ENCODE data around the gene SORL1.
A peak's percentile ranks its signal among the peaks of the same experiment; 100 is the strongest.

The SORL1 gene

DNA sequence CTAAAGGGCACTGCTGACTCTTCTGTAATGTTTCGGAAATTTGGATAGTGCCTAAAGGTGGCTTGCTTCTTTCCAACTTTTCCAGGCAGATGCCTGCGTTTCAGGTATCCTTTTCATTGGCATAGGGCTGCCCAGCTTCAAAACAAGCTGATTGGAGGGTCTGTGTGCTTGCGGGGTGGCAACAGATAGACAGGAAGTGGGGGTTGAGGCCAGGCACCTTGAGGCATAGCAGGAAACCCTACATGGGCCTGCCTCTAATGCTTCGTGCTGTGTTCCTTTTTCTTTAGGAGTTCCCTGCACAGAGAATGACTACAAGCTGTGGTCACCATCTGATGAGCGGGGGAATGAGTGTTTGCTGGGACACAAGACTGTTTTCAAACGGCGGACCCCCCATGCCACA lies 92.8 kb downstream of the SORL1 start:
- DNase-seq: no peak

- no peak for DNase-seq
These were observed 95.5 kb downstream of the SORL1 start for GRCh38 chr11:121547574-121547973.

DNA sequence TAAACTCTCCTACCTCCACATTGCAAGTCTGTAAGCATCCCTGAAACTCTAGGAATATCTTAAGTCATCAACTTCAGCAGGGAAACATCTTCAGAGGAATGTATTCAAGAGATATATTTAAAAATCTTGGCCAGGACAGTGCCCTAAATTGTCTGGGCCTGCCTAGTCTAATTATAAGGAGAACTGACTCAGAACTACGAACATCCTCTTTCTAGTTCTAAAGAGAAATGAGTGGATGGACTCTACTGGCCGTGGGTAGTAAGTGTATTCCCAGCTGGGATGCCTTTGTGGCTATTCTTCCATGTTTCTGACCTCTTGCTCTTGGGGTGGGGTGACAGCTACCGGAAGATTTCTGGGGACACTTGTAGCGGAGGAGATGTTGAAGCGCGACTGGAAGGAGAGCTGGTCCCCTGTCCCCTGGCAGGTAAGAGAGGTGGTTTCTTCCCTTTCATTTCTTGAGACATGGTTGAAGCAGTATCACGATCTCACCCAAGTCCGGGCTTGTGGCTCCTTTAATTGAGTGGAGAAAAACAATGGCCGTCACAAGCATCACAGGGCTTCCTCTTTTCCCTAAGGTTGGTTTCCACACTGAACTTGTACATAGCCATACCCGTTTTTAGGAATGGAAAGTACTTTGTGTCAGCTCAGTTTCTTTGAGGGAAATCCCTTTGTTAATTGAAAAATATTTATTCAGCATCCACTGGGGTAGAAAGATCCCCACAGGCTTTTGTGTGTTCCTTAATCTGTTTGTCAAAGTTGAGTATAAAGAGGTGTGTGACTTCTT lies 98.3 kb downstream of the SORL1 start:
- DNase-seq: no peak

- DNase-seq: no peak
These were observed 99.3 kb downstream of the SORL1 start for GRCh38 chr11:121551463-121551862.

GRCh38 chr11:121552154-121552553 lies 100.0 kb downstream of the SORL1 start:
- DNase-seq: no peak

DNA sequence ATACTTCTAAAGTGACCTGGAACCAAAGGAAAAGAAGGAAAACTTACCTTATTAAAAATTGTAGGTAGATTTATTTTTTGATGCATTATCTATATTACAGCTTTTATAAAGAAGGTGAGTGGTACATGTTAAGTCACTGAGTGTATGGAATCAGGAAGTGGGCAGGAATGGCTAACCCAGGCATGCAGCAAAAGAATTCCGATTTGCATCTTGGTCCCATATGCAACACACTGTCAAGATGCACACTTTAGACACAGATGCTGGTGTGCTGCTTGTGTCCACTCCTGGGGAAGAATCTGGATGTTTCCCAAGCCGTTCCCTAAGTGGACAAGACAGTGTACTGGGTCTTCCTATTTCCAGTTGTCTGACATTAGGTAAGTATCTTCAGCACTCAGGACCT lies 100.5 kb downstream of the SORL1 start:
- no peak for DNase-seq

DNA sequence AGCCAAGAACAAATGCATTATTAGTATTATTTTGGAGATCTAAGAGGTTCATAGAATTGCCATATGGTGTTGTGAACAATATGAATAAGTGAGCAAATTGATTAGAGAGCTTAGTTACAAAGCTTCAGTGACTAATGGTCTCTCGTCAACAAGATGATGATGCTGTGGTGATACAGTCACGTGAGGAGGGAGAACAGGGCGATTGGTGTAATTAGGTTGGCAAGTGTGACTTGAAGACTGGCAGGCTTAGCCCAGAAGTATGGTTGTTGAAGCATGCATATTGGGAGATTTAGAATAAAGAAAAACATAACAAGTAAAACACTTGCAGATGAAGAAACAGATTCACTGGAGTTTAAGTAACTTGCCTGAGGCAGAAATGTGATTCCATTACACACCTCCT lies 101.3 kb downstream of the SORL1 start:
- DNase-seq: no peak

DNA sequence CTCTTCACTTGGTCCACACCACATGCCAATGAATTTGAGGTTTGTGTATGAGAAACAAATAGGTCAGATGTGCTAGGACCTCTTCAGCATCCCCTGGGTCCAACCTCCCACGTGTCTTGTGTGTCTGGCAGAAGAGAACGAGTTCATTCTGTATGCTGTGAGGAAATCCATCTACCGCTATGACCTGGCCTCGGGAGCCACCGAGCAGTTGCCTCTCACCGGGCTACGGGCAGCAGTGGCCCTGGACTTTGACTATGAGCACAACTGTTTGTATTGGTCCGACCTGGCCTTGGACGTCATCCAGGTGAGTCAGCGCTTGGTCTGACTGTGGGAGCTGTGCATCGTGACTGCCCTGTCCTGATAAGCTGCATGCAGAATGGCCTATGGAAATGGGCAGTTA lies 101.7 kb downstream of the SORL1 start:
- DNase-seq: no peak

DNA sequence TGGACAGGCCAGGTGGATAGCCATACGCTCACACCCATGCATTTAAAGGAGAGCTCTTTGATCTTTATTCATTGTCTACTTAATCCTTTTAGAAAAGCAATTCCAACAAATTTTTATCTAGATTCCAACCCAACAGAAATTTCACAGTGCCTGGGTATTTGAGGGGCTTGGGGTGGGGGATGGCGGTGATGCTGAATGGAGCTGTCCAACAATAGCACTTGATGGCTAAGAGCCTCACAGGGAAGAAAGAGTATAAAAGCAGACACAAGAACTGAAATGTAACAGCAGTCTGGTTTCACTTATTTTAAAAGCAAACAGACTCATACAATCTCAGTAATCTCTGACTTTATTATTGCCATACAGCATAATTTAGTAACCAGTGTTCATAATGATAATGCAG lies 102.4 kb downstream of the SORL1 start:
- DNase-seq: peak; percentile 77 to 85

DNA sequence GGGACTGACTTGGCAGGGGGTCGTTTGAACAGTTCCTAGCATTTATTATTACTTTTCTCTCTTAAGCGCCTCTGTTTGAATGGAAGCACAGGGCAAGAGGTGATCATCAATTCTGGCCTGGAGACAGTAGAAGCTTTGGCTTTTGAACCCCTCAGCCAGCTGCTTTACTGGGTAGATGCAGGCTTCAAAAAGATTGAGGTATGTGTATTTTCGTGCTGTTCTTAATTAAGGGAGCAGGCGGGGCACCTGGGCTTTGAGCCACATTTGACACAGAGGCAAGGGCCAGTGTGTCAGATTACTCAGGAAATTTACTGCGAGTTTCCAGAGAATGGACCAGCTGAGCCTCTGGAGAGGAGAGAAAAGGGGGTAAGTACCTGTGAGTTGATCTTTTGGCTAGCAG lies 103.0 kb downstream of the SORL1 start:
- DNase-seq: no peak

DNA sequence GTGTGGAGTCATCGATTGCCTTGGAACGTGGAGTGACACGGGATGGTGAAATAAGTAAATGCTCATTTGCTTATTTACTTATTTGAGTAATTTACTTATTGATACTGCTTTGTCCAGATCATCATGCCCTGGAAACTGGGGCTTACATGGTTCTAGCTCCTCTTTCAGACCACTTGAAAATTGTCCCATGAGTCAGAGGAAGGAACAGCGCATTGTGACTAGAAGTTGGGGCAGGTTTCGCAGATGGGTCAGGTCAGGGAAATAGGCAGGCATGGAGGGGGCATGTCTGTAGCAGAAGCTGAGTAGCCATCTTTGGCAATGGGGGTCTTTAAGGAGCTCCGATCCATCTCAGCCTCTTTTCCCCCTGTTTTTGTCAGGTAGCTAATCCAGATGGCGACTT lies 104.8 kb downstream of the SORL1 start:
- no peak for DNase-seq

DNA sequence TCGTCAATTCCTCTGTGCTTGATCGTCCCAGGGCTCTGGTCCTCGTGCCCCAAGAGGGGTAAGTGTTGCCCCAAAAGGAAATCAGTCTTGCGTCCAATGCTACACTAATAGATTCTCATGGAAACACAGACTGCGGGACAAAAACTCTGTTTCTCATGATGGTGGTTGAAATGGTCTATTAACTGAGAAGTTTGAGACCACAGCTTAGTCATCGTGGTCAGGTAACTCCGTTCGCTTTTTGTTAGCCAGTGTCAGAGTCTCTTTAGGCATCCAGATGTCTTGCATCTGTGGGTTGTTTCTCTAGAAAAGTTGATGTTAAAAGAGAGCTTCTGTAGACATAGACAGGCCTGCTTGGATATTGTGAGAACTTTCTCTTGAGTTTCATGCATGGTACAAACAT lies 105.2 kb downstream of the SORL1 start:
- DNase-seq: no peak

DNA sequence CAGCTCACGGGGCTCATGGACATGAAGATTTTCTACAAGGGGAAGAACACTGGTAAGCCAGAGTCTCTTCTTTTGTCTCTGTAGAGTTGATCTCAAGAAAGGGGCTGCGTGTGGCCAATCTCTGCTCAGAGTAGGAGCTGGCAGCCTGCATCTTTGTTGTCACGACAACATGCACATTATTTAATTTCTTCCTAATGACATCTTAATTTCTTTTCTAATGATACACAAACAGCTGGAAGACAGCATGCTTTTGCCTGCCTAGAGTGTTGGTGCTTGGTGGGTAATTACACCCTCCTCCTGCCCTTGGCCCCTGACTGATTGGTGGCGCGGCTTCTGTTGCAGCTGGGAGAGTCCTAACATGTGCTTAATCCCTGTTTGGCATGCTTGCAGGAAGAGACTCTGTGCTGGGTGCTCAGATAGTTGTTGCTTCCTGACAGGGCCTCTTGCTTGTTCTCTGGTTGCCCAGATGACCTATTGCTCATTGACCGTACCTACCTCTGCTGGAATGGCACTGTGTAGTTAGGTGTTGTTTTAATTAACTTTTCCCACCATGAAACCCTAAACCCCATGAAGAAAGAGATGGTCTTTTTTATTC lies 107.6 kb downstream of the SORL1 start:
- no peak for DNase-seq

DNA sequence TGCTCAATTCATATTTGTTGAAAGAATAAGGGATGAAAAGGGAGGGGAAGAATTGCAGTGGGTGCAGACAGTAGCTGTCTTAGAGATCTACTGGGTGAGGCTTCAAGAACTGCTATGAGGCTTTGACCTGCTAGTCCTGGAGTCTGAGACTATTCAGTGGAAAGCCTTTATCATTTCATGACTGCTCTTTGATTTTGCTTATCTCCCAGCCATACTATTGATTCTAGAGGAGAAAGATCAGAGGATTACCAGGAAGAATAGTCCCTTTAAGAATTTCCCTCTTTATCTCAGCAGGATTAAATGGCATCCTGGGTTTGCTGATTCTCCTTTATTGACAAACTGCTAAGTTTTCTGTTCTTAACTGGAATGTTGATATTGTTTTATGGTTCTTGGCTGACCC lies 108.1 kb downstream of the SORL1 start:
- no peak for DNase-seq

DNA sequence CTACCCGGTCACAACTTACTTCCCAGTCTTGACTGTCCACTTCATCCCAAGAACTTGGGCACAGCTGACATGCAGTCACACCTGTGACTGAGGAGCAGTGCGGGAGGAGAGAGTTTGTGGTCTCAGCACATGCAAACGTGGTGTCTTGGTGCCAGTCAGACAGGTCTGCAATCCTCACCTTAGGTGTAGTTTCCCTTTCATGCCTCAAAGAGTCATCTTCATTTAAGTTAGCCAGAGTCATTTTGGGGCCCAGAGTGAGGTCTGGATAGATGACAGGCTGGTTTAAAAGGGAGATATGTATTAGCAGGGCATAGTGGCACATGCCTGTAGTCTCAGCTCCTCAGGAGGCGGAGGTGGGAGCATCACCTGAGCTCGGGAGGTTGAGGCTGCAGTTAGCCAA lies 109.1 kb downstream of the SORL1 start:
- no peak for DNase-seq

DNA sequence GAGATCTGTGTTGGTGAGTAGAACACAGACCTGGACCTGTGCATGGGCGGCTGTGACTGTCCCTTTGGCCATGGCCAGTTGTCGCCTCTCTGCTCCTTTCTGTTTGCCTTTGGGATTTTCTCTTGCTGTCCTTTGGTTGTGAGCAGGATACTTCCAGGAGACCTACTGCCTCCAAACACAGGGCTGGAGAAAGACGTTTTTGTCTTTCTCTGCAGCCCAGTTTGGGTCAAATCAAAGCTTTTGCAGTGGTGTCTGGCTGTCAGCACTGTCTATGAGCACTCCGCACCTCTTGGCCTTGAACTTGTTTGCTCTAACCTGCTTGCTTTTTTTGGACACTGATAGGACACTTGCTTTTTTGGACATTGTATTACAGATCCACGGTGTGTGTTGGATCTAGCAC lies 109.6 kb downstream of the SORL1 start:
- no peak for DNase-seq

DNA sequence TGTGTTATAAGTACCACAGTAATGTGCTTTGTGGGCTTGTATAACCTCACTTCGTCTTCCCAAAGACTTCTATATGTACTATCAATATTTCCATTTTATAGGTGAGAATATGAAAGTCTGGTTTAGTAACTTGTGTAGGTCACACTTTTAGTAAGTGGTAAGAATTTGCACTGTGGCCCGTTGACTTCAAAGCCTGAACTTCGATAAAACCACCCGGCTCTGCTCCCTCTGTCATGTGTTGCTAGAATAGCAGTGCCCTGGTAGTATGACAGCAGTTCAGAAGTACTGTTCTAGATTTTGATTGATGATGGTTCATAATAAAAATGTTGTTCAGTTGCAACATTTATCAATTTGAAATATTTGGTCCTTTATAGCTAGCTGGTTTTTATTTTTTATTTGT lies 110.9 kb downstream of the SORL1 start:
- no peak for DNase-seq

GRCh38 chr11:121563900-121564822 lies 112.0 kb downstream of the SORL1 start:
- DNase-seq: no peak

DNA sequence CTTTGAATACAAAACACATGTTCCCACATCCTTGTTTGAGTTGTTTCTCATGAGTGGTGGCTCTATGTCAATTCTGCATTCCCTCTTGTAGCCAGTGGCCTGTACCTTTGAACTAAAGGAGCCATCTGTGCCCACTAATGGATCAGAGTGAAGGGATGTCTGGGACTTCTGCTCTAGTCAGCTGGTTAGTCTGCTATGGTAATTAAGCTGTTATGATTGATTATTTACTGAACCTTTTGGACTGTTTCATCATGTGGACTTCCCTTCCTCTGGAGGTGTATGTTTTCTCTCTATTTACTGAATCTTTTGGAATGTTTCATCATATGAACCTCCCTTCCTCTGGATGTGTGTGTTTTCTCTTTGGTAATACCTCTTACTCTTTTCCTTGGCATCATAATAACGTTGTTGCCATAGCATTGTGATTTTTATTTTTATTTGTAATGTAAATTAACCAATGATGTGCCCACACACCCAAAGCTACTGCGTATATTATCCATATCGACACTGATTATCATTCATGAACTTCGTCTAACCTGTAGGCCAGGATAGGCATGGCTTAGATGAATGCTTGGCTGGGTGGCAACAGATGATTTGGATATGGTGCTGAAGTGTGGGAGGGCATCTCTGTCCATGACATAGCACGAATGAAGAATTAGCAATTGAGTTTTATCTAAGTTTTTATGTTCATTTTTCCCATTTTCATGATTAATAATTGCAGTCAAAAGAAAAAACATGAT lies 113.0 kb downstream of the SORL1 start:
- DNase-seq: no peak

GRCh38 chr11:121566279-121567168 lies 114.4 kb downstream of the SORL1 start:
- DNase-seq: no peak

GRCh38 chr11:121567995-121568394 lies 115.9 kb downstream of the SORL1 start:
- no peak for DNase-seq

Measured in NCI-H187 (cell line).